Measurements from ENCODE around the gene GPR17. TPM values are rescaled to one million over a fixed set of nuclear protein-coding genes. Genes with fewer than 3 reads are reported as not detected.

Gene GPR17
- total RNA-seq, result not detected in 2 replicates

GRCh38 chr2:127645395-127646291 lies at the start of gene GPR17:
TSS of gene GPR17 (plus strand) at chr2:127646153. CDS start at chr2:127650736, 4,583 bp downstream.

GRCh38 chr2:127675331-127676261 lies 29.6 kb downstream of the GPR17 start, which contains the start of gene LIMS2:
TSS of gene LIMS2 (minus strand) at chr2:127675530. CDS start at chr2:127675024, 506 bp downstream.

GRCh38 chr2:127701193-127701650 lies 55.3 kb downstream of the GPR17 start, which contains the start of gene SFT2D3:
TSS of gene SFT2D3 (plus strand) at chr2:127701497. CDS start at chr2:127701529, 32 bp downstream.

Other genes starting within 250 kb of the GPR17 start
- gene PROC, start 227.7 kb upstream of the GPR17 start, total RNA-seq, result 0.19 TPM in 1 of 2 replicates, not detected in the other
- gene IWS1, start 119.7 kb upstream of the GPR17 start, total RNA-seq, result 45.6 and 48.6 TPM in 2 replicates
- gene MYO7B, start 110.5 kb upstream of the GPR17 start, total RNA-seq, result 0.06 and 0.13 TPM in 2 replicates
- 3.0 and 8.3 TPM in 2 replicates for gene LIMS2, start 29.4 kb downstream of the GPR17 start, total RNA-seq
- 4.4 TPM in 2 replicates for gene SFT2D3, start 55.3 kb downstream of the GPR17 start, total RNA-seq
- gene WDR33, start 165.0 kb downstream of the GPR17 start, total RNA-seq, result 22.3 and 27.9 TPM in 2 replicates
- 16.8 and 22.5 TPM in 2 replicates for gene POLR2D, start 212.0 kb downstream of the GPR17 start, total RNA-seq
- gene AMMECR1L, start 239.8 kb downstream of the GPR17 start, total RNA-seq, result 11.3 and 13.6 TPM in 2 replicates